Dedifferentiated amniotic fluid mesenchymal stem cell (primary cell): ENCODE measurements around the gene RNLS.
"Not testable (repeated sequence)": the region's sequence is repeated elsewhere in the genome, so short reads cannot be mapped to it uniquely, and the experiment has no call there.

ENCODE experiments used
- DNase-seq: peaks from one replicate; pipeline ENCODE4 v3.0.0-alpha.2; 2016; ENCODE audit errors: extremely low spot score

RNLS gene

GRCh38 chr10:88388324-88388723 is 194.8 kb downstream of the RNLS start:
- no peak for DNase-seq

- DNase-seq, result peak; percentile 92
These were observed 196.0 kb downstream of the RNLS start for GRCh38 chr10:88386821-88387773.

GRCh38 chr10:88386204-88386788 is 196.8 kb downstream of the RNLS start:
- DNase-seq, result no peak

GRCh38 chr10:88385601-88386203 is 197.4 kb downstream of the RNLS start:
- no peak for DNase-seq

- no peak for DNase-seq
These were observed 199.8 kb downstream of the RNLS start for GRCh38 chr10:88383276-88383675.

GRCh38 chr10:88382699-88383098 is 200.4 kb downstream of the RNLS start:
- no peak for DNase-seq

GRCh38 chr10:88379575-88379974 is 203.5 kb downstream of the RNLS start:
- DNase-seq, result no peak

GRCh38 chr10:88377510-88377909 is 205.6 kb downstream of the RNLS start:
- DNase-seq, result no peak

GRCh38 chr10:88374392-88375175 is 208.5 kb downstream of the RNLS start:
- no peak for DNase-seq

GRCh38 chr10:88372881-88373592 is 210.1 kb downstream of the RNLS start:
- no peak for DNase-seq

GRCh38 chr10:88372051-88372715 is 210.9 kb downstream of the RNLS start:
- DNase-seq, result no peak

- no peak for DNase-seq
These were observed 212.4 kb downstream of the RNLS start for GRCh38 chr10:88370713-88371112.

- no peak for DNase-seq
These were observed 216.3 kb downstream of the RNLS start for GRCh38 chr10:88366772-88367171.

GRCh38 chr10:88361995-88362807 is 220.9 kb downstream of the RNLS start:
- DNase-seq, result no peak

GRCh38 chr10:88361494-88361893 is 221.6 kb downstream of the RNLS start:
- peak; percentile 41 for DNase-seq

GRCh38 chr10:88355750-88356149 is 227.4 kb downstream of the RNLS start:
- not testable (repeated sequence) for DNase-seq

GRCh38 chr10:88347597-88348304 is 235.4 kb downstream of the RNLS start:
- DNase-seq, result no peak

GRCh38 chr10:88347022-88347421 is 236.1 kb downstream of the RNLS start:
- DNase-seq, result no peak
